Suprapubic skin (tissue), 4 donors: ENCODE data around the gene DTNA. TPM values are rescaled to one million over a fixed set of nuclear protein-coding genes. Genes with fewer than 3 reads are reported as not detected.

Experiments used
- DNase-seq, 2 donors: peaks; one replicate each; pipeline ENCODE4 v3.0.0-alpha.2; 2019; ENCODE audit warnings: low spot score in 2 of 2
- H3K27ac ChIP-seq: fragments of 200-600 bp; sonication (generic); one replicate; pipeline ENCODE4 v1.5.1; 2019
- H3K27me3 ChIP-seq: fragments of 200-600 bp; sonication (generic); one replicate; pipeline ENCODE4 v1.5.1; 2019
- H3K36me3 ChIP-seq: fragments of 200-600 bp; sonication (generic); one replicate; pipeline ENCODE4 v1.5.1; 2019
- H3K4me1 ChIP-seq: fragments of 200-600 bp; sonication (generic); one replicate; pipeline ENCODE4 v1.5.1; 2019
- H3K4me3 ChIP-seq: fragments of 200-600 bp; sonication (generic); one replicate; pipeline ENCODE4 v1.5.1; 2019; ENCODE audit warnings: mild to moderate bottlenecking
- H3K9me3 ChIP-seq: fragments of 200-600 bp; sonication (generic); one replicate; pipeline ENCODE4 v1.5.1; 2019
- CTCF ChIP-seq, 2 donors: fragments of 200-600 bp in 1 of 2; fragments of 450-650 bp in 1 of 2; sonication (generic) in 1 of 2; IDR thresholded peaks; one replicate each; pipeline ENCODE4 v1.5.1; 2016 to 2019; ENCODE audit warnings: antibody characterized with exemption in 2 of 2, mild to moderate bottlenecking in 1 of 2, moderate library complexity in 1 of 2
- EP300 ChIP-seq: sonication (generic); formaldehyde crosslinking; IDR thresholded peaks from one replicate; pipeline ENCODE4 v1.6.1; 2017; ENCODE audit warnings: antibody characterized with exemption
- POLR2A ChIP-seq, 2 donors: fragments of 450-650 bp; IDR thresholded peaks; one replicate each; pipeline ENCODE4 v1.6.1; 2017; ENCODE audit warnings: antibody characterized with exemption in 2 of 2, mild to moderate bottlenecking in 2 of 2, moderate library complexity in 2 of 2
- POLR2AphosphoS5 ChIP-seq, 3 donors: sonication (generic); formaldehyde crosslinking; IDR thresholded peaks; one replicate each; pipeline ENCODE4 v1.6.1; 2017; ENCODE audit warnings: antibody characterized with exemption in 3 of 3
- WGBS: methylation state at CpG from one replicate; pipeline ENCODE4 v1.1.5; 2018; 5-methylcytosine and 5-hydroxymethylcytosine counted together
- total RNA-seq, 4 donors: library from RNA; depleted of rRNA; stranded (reverse); fragments of >200 nt; gene quantifications; one replicate each; pipeline ENCODE4 v1.1.0, GENCODE V29; 2016

DTNA gene
- total RNA-seq, 4 donors from 2014 or later = 3.0 to 15.9 (median 5.1) TPM

- 60% methylated on average over 1 of the region's 1 CpG for WGBS
These were observed 36.5 kb downstream of the DTNA start for GRCh38 chr18:34746614-34747013.

GRCh38 chr18:34749721-34750120 lies 39.6 kb downstream of the DTNA start:
- no peak for DNase-seq
- H3K9me3 ChIP-seq = no peaks in the 10 kb centered on the region
- no peak overlapping the region for H3K27ac ChIP-seq
- H3K36me3 ChIP-seq = no peaks in the 10 kb centered on the region
- H3K27me3 ChIP-seq = no peaks in the 10 kb centered on the region
- H3K4me1 ChIP-seq = no peaks in the 10 kb centered on the region
- no peak for TF ChIP-seq POLR2A (IDR thresholded peaks at IDR 0.05)
- no peak for TF ChIP-seq CTCF (IDR thresholded peaks at IDR 0.05)
- TF ChIP-seq POLR2AphosphoS5 (IDR thresholded peaks at IDR 0.05) = no peak
- no peak overlapping the region for H3K4me3 ChIP-seq

More at GRCh38 chr18:34746614-34747013, 36.5 kb downstream of the DTNA start:
- no peak overlapping the region for H3K4me3 ChIP-seq
- no peaks in the 10 kb centered on the region for H3K9me3 ChIP-seq
- H3K27me3 ChIP-seq = no peaks in the 10 kb centered on the region
- no peaks in the 10 kb centered on the region for H3K36me3 ChIP-seq
- no peak for TF ChIP-seq POLR2AphosphoS5 (IDR thresholded peaks at IDR 0.05)
- DNase-seq = no peak
- no peaks in the 10 kb centered on the region for H3K4me1 ChIP-seq
- H3K27ac ChIP-seq = no peak overlapping the region

- Histone ChIP-seq H3K36me3 (no peaks in the 10 kb centered on the region), H3K4me1 (no peaks in the 10 kb centered on the region), H3K9me3 (no peaks in the 10 kb centered on the region), H3K27ac (no peak overlapping the region), H3K27me3 (no peaks in the 10 kb centered on the region), H3K4me3 (no peak overlapping the region)
- 93% methylated on average over 1 of the region's 1 CpG for WGBS
- TF ChIP-seq POLR2AphosphoS5 (IDR thresholded peaks at IDR 0.05) = no peak
- TF ChIP-seq POLR2A (IDR thresholded peaks at IDR 0.05) = no peak
- TF ChIP-seq EP300 = no peak
- no peak for TF ChIP-seq CTCF (IDR thresholded peaks at IDR 0.05)
- DNase-seq = no peak
These were observed 42.0 kb downstream of the DTNA start for GRCh38 chr18:34752056-34752455.

GRCh38 chr18:34754300-34754699 lies 44.2 kb downstream of the DTNA start:
- 87% methylated on average over 5 of the region's 5 CpGs for WGBS
- TF ChIP-seq POLR2AphosphoS5 (IDR thresholded peaks at IDR 0.05) (no peak), POLR2A (IDR thresholded peaks at IDR 0.05) (no peak), CTCF (IDR thresholded peaks at IDR 0.05) (no peak)
- no peaks in the 10 kb centered on the region for H3K4me1 ChIP-seq

GRCh38 chr18:34757666-34758065 lies 47.6 kb downstream of the DTNA start:
- no peak for TF ChIP-seq POLR2A (IDR thresholded peaks at IDR 0.05)
- TF ChIP-seq EP300 = no peak
- TF ChIP-seq CTCF (IDR thresholded peaks at IDR 0.05) = no peak
- TF ChIP-seq POLR2AphosphoS5 (IDR thresholded peaks at IDR 0.05) = no peak
- H3K27me3 ChIP-seq = no peaks in the 10 kb centered on the region
- no peak for DNase-seq
- H3K36me3 ChIP-seq = no peaks in the 10 kb centered on the region
- WGBS = 78% methylated on average over 5 of the region's 5 CpGs
- H3K27ac ChIP-seq = no peak overlapping the region
- H3K4me3 ChIP-seq = no peak overlapping the region
- H3K4me1 ChIP-seq = no peaks in the 10 kb centered on the region
- no peaks in the 10 kb centered on the region for H3K9me3 ChIP-seq

More at GRCh38 chr18:34754300-34754699, 44.2 kb downstream of the DTNA start:
- Histone ChIP-seq H3K4me3 (no peak overlapping the region), H3K27ac (no peak overlapping the region), H3K27me3 (no peaks in the 10 kb centered on the region), H3K9me3 (no peaks in the 10 kb centered on the region), H3K36me3 (no peaks in the 10 kb centered on the region)
- DNase-seq = no peak

GRCh38 chr18:34758378-34758948 lies 48.4 kb downstream of the DTNA start:
- no peaks in the 10 kb centered on the region for H3K27me3 ChIP-seq
- no peaks in the 10 kb centered on the region for H3K36me3 ChIP-seq
- no peak for TF ChIP-seq POLR2AphosphoS5 (IDR thresholded peaks at IDR 0.05)
- TF ChIP-seq CTCF (IDR thresholded peaks at IDR 0.05) = no peak
- TF ChIP-seq EP300 = no peak
- TF ChIP-seq POLR2A (IDR thresholded peaks at IDR 0.05) = no peak
- no peaks in the 10 kb centered on the region for H3K4me1 ChIP-seq
- H3K27ac ChIP-seq = no peak overlapping the region
- no peaks in the 10 kb centered on the region for H3K9me3 ChIP-seq
- H3K4me3 ChIP-seq = no peak overlapping the region
- no peak for DNase-seq
